ENCODE measurements around the gene SYMPK. TPM values are rescaled to one million over a fixed set of nuclear protein-coding genes. Genes with fewer than 3 reads are reported as not detected.

The SYMPK gene
- total and polyA plus RNA-seq, 4 donors: 22.4 to 98.6 (median 50.9) TPM

DNA sequence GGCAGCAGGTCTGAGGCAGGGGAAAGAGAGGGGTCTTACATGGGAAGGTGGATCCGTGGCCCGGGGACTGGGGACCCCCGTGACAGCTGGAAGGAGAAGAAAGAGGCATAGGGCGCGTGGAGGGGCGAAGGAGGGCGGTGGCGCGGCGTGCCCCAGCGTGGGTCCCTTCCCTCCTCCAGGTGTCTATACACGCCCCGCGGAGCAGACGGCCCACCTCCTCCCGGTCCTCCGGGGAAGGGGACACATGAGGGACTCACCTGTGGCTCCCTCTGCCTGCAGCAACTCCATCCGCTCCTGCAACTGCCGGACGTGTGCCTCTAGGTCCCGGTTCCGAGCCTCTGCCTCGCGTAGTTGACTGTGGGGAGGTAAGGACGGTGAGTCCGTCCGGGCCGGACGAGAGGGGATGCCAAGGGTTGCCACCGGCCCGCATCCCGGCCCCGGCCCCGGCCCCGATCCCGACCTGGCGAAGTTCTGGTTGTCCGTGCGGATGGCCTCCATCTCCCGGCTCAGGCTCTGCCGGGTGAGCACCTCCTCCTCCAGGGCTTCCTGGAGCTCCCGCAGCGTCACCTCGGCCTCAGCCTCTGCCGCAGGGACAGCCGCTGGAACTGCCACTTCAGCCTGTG is 91.5 kb downstream of the SYMPK start:
- Histone ChIP-seq H3K4me3 (ENCODE audit: low read length in 2 of 2) (no peak overlapping the region), H3K27me3 (ENCODE audit: control insufficient read depth in 1 of 2, insufficient read depth in 2 of 2, low read length in 1 of 2) (no peaks in the 10 kb centered on the region), H3K4me1 (ENCODE audit: control insufficient read depth in 1 of 2, insufficient read depth in 2 of 2, low read length in 2 of 2) (no peaks in the 10 kb centered on the region), H3K9me3 (ENCODE audit: control insufficient read depth, low read length) (no peaks in the 10 kb centered on the region), H3K27ac (ENCODE audit: low read depth in 1 of 2, low read length in 2 of 2) (peak overlapping the region in 1 of 2 donors; percentile 39), H3K36me3 (ENCODE audit: control insufficient read depth in 1 of 2, insufficient read depth in 2 of 2, low read length in 1 of 2) (peaks cover 0 to 2% of the 10 kb centered on the region in 2 donors)
- intact Hi-C loops (cut with DNase I): loop anchor here in 1 of 2 donors (2.0 kb wide), 1 partner anchor 27 kb away; no protein-coding TSS in a partner anchor
- ATAC-seq (ENCODE audit: low FRiP score): no peak
- WGBS, 2 donors: 85 to 87% methylated on average over 35 to 46 of the region's 46 CpGs
- peak in 1 of 2 donors; percentile 62 for DNase-seq

DNA sequence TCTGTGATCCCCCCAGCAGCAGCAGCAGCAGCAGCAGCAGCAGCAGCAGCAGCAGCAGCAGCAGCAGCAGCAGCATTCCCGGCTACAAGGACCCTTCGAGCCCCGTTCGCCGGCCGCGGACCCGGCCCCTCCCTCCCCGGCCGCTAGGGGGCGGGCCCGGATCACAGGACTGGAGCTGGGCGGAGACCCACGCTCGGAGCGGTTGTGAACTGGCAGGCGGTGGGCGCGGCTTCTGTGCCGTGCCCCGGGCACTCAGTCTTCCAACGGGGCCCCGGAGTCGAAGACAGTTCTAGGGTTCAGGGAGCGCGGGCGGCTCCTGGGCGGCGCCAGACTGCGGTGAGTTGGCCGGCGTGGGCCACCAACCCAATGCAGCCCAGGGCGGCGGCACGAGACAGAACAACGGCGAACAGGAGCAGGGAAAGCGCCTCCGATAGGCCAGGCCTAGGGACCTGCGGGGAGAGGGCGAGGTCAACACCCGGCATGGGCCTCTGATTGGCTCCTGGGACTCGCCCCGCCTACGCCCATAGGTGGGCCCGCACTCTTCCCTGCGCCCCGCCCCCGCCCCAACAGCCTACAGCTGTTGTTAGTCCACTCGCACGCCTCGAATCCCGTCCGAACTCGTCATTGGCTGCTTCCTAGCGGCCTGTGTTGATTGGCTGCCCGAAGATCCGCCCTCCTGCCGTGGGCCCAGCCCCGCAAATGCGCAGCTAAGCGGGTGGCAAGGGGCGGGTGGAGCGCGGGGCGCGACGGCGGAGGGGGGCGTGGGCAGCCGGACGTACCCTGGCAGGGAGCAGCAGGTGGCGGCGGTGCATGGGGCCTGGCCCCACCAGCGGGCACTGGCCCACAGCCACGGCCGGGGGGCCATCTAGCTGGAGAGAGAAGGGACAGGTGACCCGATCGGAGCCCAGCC is 92.5 kb downstream of the SYMPK start:
- Histone ChIP-seq H3K9me3 (ENCODE audit: control insufficient read depth, low read length) (no peaks in the 10 kb centered on the region), H3K27ac (ENCODE audit: low read depth in 1 of 2, low read length in 2 of 2) (peak overlapping the region in 1 of 2 donors; percentile 56), H3K27me3 (ENCODE audit: control insufficient read depth in 1 of 2, insufficient read depth in 2 of 2, low read length in 1 of 2) (no peaks in the 10 kb centered on the region), H3K4me3 (ENCODE audit: low read length in 2 of 2) (peak overlapping the region; percentile 0 to 18), H3K4me1 (ENCODE audit: control insufficient read depth in 1 of 2, insufficient read depth in 2 of 2, low read length in 2 of 2) (no peaks in the 10 kb centered on the region), H3K36me3 (ENCODE audit: control insufficient read depth in 1 of 2, insufficient read depth in 2 of 2, low read length in 1 of 2) (peaks cover 0 to 2% of the 10 kb centered on the region in 2 donors)
- ATAC-seq (ENCODE audit: low FRiP score) (peak; percentile 90), DNase-seq (peak; percentile 97)
- intact Hi-C loops (cut with DNase I): loop anchor here (1.0 to 2.0 kb wide), 2 partner anchors 28 to 29 kb away; no protein-coding TSS in a partner anchor
- WGBS, 2 donors: 2% methylated on average over 71 to 79 of the region's 79 CpGs

DNA sequence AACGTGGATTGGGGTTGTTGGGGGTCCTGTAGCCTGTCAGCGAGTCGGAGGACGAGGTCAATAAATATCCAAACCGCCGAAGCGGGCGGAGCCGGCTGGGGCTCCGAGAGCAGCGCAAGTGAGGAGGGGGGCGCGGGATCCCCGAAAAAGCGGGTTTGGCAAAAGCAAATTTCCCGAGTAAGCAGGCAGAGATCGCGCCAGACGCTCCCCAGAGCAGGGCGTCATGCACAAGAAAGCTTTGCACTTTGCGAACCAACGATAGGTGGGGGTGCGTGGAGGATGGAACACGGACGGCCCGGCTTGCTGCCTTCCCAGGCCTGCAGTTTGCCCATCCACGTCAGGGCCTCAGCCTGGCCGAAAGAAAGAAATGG is 93.1 kb downstream of the SYMPK start:
- no peak for ATAC-seq (ENCODE audit: low FRiP score)
- 0% methylated on average over 28 of the region's 28 CpGs for WGBS, 2 donors

DNA sequence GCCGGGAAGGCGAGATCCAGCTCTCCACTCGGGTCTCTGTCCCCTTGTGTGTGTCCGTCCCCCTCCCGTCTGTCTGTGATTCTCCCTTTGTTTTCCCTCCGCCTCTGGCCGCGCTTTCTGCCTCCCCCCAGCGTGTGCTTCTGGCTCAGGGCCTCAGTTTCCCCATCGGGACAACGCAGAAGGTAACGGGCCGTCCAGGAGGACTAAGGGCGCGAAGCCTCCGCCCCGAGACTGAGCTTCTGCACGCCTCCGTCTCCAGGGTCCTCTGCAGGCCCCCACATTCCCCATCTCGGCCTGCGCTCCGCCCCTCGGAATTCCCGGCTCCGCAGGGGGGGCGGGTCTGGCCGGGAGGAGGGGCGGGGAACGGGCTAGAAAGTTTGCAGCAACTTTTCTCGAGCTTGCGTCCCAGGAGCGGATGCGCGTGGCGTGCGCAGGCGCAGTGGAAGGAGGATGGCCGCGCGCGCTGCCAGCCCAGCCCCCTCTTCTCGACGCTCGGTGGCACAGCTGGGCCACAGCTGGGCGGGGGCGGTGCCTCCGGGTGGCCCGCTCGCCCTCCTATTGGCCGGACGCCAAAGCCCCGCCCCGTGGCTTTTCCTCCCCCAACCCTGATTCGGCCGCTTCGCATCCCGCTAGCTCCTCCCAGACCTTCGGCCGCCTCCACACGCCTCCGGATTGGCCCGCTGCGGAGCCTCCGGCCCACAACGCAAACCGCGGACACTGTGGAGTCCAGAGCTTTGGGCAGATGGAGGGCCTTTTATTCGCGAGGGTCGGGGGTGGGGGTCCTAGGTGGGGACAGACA is 93.8 kb downstream of the SYMPK start, which contains the start of gene SIX5:
SIX5 (minus strand) TSS at position 269 of the 799 bp plus-strand sequence. CDS start 408 bp downstream, outside the sequence.
- H3K27me3 ChIP-seq (ENCODE audit: control insufficient read depth in 1 of 2, insufficient read depth in 2 of 2, low read length in 1 of 2): no peaks in the 10 kb centered on the region
- H3K4me1 ChIP-seq (ENCODE audit: control insufficient read depth in 1 of 2, insufficient read depth in 2 of 2, low read length in 2 of 2): no peaks in the 10 kb centered on the region
- H3K27ac ChIP-seq (ENCODE audit: low read depth in 1 of 2, low read length in 2 of 2): peak within 1 kb of the TSS; percentile 39 to 93
- H3K4me3 ChIP-seq (ENCODE audit: low read length in 2 of 2): peak within 1 kb of the TSS; percentile 74 to 79
- intact Hi-C loops (cut with DNase I): loop anchor here (2.0 to 5.0 kb wide), 4 partner anchors 14 to 77 kb away; partner anchors contain the start of genes FBXO46 (in 2 of the 2), MEIOSIN (in 2 of the 2), DMPK (in 1 of the 2) and QPCTL (in 1 of the 2)
- WGBS, 2 donors: 0 to 1% methylated on average over 66 to 70 of the region's 70 CpGs
- DNase-seq (peak; percentile 99 to 100), ATAC-seq (ENCODE audit: low FRiP score) (peak; percentile 83)
- H3K9me3 ChIP-seq (ENCODE audit: control insufficient read depth, low read length): no peaks in the 10 kb centered on the region
- no peaks in the 10 kb centered on the region for H3K36me3 ChIP-seq (ENCODE audit: control insufficient read depth in 1 of 2, insufficient read depth in 2 of 2, low read length in 1 of 2)

More for the DNA sequence above, 93.1 kb downstream of the SYMPK start:
- H3K27me3 ChIP-seq (ENCODE audit: control insufficient read depth in 1 of 2, insufficient read depth in 2 of 2, low read length in 1 of 2): no peaks in the 10 kb centered on the region
- H3K4me1 ChIP-seq (ENCODE audit: control insufficient read depth in 1 of 2, insufficient read depth in 2 of 2, low read length in 2 of 2): no peaks in the 10 kb centered on the region
- H3K36me3 ChIP-seq (ENCODE audit: control insufficient read depth in 1 of 2, insufficient read depth in 2 of 2, low read length in 1 of 2): peaks cover 0 to 1% of the 10 kb centered on the region in 2 donors
- peak overlapping the region in 1 of 2 donors; percentile 18 for H3K27ac ChIP-seq (ENCODE audit: low read depth in 1 of 2, low read length in 2 of 2)
- H3K4me3 ChIP-seq (ENCODE audit: low read length in 2 of 2): peak overlapping the region; percentile 0 to 18
- peak in 1 of 2 donors; percentile 77 for DNase-seq
- H3K9me3 ChIP-seq (ENCODE audit: control insufficient read depth, low read length): no peaks in the 10 kb centered on the region
- intact Hi-C loops (cut with DNase I): loop anchor here (1.0 to 5.0 kb wide), 6 partner anchors 13 to 78 kb away; partner anchors contain the start of genes FBXO46 (in 2 of the 2), MEIOSIN (in 2 of the 2), DMPK (in 1 of the 2) and QPCTL (in 1 of the 2)

DNA sequence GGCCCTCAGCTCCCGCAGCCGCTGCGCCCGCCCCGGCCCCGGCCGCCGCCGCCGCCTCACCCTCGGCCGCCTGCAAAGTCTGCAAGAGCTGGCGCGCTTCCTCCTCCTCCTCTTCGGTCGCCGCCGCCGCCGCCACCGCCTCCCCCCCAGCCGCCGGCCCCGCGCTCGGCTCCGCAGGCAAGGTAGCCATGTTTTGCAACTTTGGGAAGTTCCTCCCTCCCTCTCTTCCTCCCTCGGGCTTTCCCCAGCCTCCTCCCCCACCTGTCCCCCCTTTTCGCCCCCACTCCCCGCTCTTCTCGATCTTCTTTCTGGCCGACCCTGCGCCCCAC is 94.3 kb downstream of the SYMPK start:
- intact Hi-C loops (cut with DNase I): loop anchor here (2.0 to 5.0 kb wide), 4 partner anchors 14 to 76 kb away; partner anchors contain the start of genes FBXO46 (in 2 of the 2), MEIOSIN (in 2 of the 2), DMPK (in 1 of the 2) and QPCTL (in 1 of the 2)
- WGBS, 2 donors: 1% methylated on average over 22 to 33 of the region's 33 CpGs
- Histone ChIP-seq H3K27me3 (ENCODE audit: control insufficient read depth in 1 of 2, insufficient read depth in 2 of 2, low read length in 1 of 2) (no peaks in the 10 kb centered on the region), H3K36me3 (ENCODE audit: control insufficient read depth in 1 of 2, insufficient read depth in 2 of 2, low read length in 1 of 2) (no peaks in the 10 kb centered on the region), H3K4me1 (ENCODE audit: control insufficient read depth in 1 of 2, insufficient read depth in 2 of 2, low read length in 2 of 2) (no peaks in the 10 kb centered on the region), H3K27ac (ENCODE audit: low read depth in 1 of 2, low read length in 2 of 2) (peak overlapping the region; percentile 39 to 93), H3K4me3 (ENCODE audit: low read length in 2 of 2) (peak overlapping the region; percentile 74 to 79), H3K9me3 (ENCODE audit: control insufficient read depth, low read length) (no peaks in the 10 kb centered on the region)
- DNase-seq: peak; percentile 68 to 86
- no peak for ATAC-seq (ENCODE audit: low FRiP score)

DNA sequence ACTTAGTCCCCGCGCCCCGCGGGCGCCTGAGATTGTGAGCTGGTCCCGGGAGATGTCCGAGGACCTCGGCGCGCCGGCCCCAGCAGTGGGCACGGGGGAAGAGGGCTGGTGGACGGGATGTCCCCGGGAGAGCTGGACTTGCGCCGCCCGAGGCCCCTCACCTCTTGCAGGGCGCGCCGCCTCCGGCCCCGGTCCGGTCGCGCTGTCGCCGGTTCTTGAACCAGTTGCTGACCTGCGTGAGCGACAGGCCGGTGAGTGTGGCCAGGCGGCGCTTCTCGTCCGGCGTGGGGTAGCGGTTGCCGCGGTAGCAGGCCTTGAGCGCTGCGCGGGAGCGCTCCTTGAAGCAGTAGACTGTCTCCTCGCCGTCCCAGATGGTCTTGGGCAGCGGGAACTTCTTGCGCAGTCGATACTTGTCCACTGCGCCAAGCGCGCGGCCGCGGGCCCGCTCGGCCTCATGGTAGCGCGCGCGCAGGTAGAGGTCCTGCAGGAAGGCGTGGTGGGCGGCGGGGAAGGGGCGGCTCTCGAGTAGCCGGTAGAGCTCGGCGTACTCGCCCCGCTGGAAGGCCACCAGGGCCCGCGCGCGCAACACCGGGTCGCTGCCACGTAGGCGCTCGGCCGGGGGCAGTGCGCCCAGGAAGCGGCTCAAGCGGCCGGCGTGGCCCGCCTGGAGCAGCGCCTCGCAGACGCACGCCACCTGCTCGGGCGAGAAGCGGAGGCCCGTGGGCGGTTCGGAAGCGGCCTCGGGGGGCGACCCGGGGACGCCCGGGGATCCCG is 94.9 kb downstream of the SYMPK start:
- intact Hi-C loops (cut with DNase I): loop anchor here (2.0 to 5.0 kb wide), 4 partner anchors 15 to 76 kb away; partner anchors contain the start of genes FBXO46 (in 2 of the 2), MEIOSIN (in 2 of the 2), DMPK (in 1 of the 2) and QPCTL (in 1 of the 2)
- ATAC-seq (ENCODE audit: low FRiP score) (no peak), DNase-seq (peak; percentile 79 to 86)
- peak overlapping the region; percentile 74 to 79 for H3K4me3 ChIP-seq (ENCODE audit: low read length in 2 of 2)
- no peaks in the 10 kb centered on the region for H3K27me3 ChIP-seq (ENCODE audit: control insufficient read depth in 1 of 2, insufficient read depth in 2 of 2, low read length in 1 of 2)
- H3K4me1 ChIP-seq (ENCODE audit: control insufficient read depth in 1 of 2, insufficient read depth in 2 of 2, low read length in 2 of 2): no peaks in the 10 kb centered on the region
- no peaks in the 10 kb centered on the region for H3K36me3 ChIP-seq (ENCODE audit: control insufficient read depth in 1 of 2, insufficient read depth in 2 of 2, low read length in 1 of 2)
- no peaks in the 10 kb centered on the region for H3K9me3 ChIP-seq (ENCODE audit: control insufficient read depth, low read length)
- H3K27ac ChIP-seq (ENCODE audit: low read depth in 1 of 2, low read length in 2 of 2): peak overlapping the region; percentile 50 to 78
- 0% methylated on average over 84 to 102 of the region's 102 CpGs for WGBS, 2 donors

DNA sequence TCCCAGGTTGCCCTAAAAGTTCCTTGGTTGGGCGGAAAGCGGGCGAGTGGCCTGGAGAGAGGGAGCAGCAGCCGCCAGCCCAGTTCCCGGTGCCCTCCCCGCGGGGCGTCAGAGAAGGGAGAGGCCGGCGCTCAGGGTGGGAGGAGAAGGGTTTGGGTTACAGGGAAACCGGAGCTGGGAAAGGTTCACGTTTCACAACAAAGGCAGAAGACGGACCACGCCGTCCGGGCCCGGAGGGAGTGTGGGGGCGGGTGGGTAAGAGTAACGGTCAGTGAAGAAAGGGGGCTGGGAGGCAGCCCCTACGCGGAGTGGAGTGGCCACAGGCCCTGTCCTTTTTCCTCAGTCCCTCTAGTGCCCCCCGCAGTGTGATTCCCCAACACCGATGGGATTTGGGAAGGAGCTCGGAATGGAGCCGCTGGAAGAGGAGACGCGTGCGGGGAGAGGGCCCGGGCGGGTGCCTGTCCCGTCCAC is 95.5 kb downstream of the SYMPK start:
- no peaks in the 10 kb centered on the region for H3K9me3 ChIP-seq (ENCODE audit: control insufficient read depth, low read length)
- peak; percentile 2 for ATAC-seq (ENCODE audit: low FRiP score)
- intact Hi-C loops (cut with DNase I): loop anchor here (5.0 kb wide), 3 partner anchors 35 to 75 kb away; partner anchors contain the start of genes FBXO46 (in 2 of the 2), MEIOSIN (in 2 of the 2), QPCTL (in 1 of the 2) and SNRPD2 (in 1 of the 2)
- H3K27ac ChIP-seq (ENCODE audit: low read depth in 1 of 2, low read length in 2 of 2): peak overlapping the region; percentile 50 to 88
- no peaks in the 10 kb centered on the region for H3K4me1 ChIP-seq (ENCODE audit: control insufficient read depth in 1 of 2, insufficient read depth in 2 of 2, low read length in 2 of 2)
- H3K27me3 ChIP-seq (ENCODE audit: control insufficient read depth in 1 of 2, insufficient read depth in 2 of 2, low read length in 1 of 2): no peaks in the 10 kb centered on the region
- peak overlapping the region; percentile 74 to 79 for H3K4me3 ChIP-seq (ENCODE audit: low read length in 2 of 2)
- 4% methylated on average over 30 to 31 of the region's 31 CpGs for whole genome bisulfite sequencing, 2 donors
- H3K36me3 ChIP-seq (ENCODE audit: control insufficient read depth in 1 of 2, insufficient read depth in 2 of 2, low read length in 1 of 2): no peaks in the 10 kb centered on the region
- DNase-seq: peak; percentile 85 to 91
